Hepatocyte (in vitro differentiated cells): ENCODE results near the gene APOH. TPM values are rescaled to one million over a fixed set of nuclear protein-coding genes. Genes with fewer than 3 reads are reported as not detected.

Experiments used
- DNase-seq: peaks from one replicate; pipeline ENCODE4 v3.0.0-alpha.2; 2016; ENCODE audit warnings: low spot score
- H2AFZ ChIP-seq: fragments of 200-600 bp; sonication (generic); 2 replicates; pipeline ENCODE4 v1.6.0; 2016; ENCODE audit warnings: antibody characterized with exemption, mild to moderate bottlenecking
- H3K27ac ChIP-seq: fragments of 200-600 bp; sonication (generic); 2 replicates; pipeline ENCODE4 v1.5.1; 2016; ENCODE audit warnings: mild to moderate bottlenecking
- H3K27me3 ChIP-seq: fragments of 200-600 bp; sonication (generic); 2 replicates; pipeline ENCODE4 v1.6.1; 2016
- H3K36me3 ChIP-seq: fragments of 200-600 bp; sonication (generic); replicated peaks from 2 replicates; pipeline ENCODE4 v1.5.1; 2016; ENCODE audit warnings: low read depth; ENCODE audit not compliant: insufficient read depth
- H3K4me1 ChIP-seq: fragments of 200-600 bp; sonication (generic); 2 replicates; pipeline ENCODE4 v1.5.1; 2016; ENCODE audit warnings: mild to moderate bottlenecking, moderate library complexity; ENCODE audit not compliant: insufficient read depth
- H3K4me2 ChIP-seq: fragments of 200-600 bp; sonication (generic); 2 replicates; pipeline ENCODE4 v1.6.0; 2016
- H3K4me3 ChIP-seq: fragments of 200-600 bp; sonication (generic); 2 replicates; pipeline ENCODE4 v1.5.1; 2016; ENCODE audit warnings: mild to moderate bottlenecking
- H3K79me2 ChIP-seq: fragments of 200-600 bp; sonication (generic); 2 replicates; pipeline ENCODE4 v1.6.0; 2017; ENCODE audit warnings: mild to moderate bottlenecking
- H3K9me2 ChIP-seq: fragments of 200-600 bp; sonication (generic); replicated peaks from 2 replicates; pipeline ENCODE4 v1.6.0; 2017; ENCODE audit warnings: mild to moderate bottlenecking; ENCODE audit not compliant: insufficient read depth
- H3K9me3 ChIP-seq: fragments of 200-600 bp; sonication (generic); 2 replicates; pipeline ENCODE4 v1.5.1; 2016; ENCODE audit warnings: low read depth, mild to moderate bottlenecking
- H4K20me1 ChIP-seq: fragments of 200-600 bp; sonication (generic); 2 replicates; pipeline ENCODE4 v1.6.0; 2016; ENCODE audit warnings: mild to moderate bottlenecking; ENCODE audit not compliant: insufficient read depth, poor library complexity, severe bottlenecking
- CTCF ChIP-seq: fragments of 200-600 bp; sonication (generic); IDR thresholded peaks from 2 replicates; pipeline ENCODE4 v1.5.1; 2016; ENCODE audit warnings: antibody characterized with exemption, mild to moderate bottlenecking; ENCODE audit not compliant: poor library complexity
- EZH2 ChIP-seq: fragments of 200-600 bp; sonication (generic); IDR thresholded peaks from 2 replicates; pipeline ENCODE4 v1.6.1; 2016; ENCODE audit warnings: antibody characterized with exemption, mild to moderate bottlenecking, borderline replicate concordance
- EZH2phosphoT487 ChIP-seq: fragments of 200-600 bp; sonication (generic); IDR thresholded peaks from one replicate; pipeline ENCODE4 v1.6.1; 2018; ENCODE audit warnings: antibody characterized with exemption, mild to moderate bottlenecking, low read depth, moderate library complexity; ENCODE audit not compliant: unreplicated experiment, severe bottlenecking
- WGBS: methylation state at CpG from one replicate; pipeline ENCODE4 v1.1.6; 2016; ENCODE audit warnings: low lambda C conversion rate; ENCODE audit errors: missing lambda C conversion rate; 5-methylcytosine and 5-hydroxymethylcytosine counted together
- polyA plus RNA-seq: library from polyadenylated mRNA; unstranded; fragments of >200 nt; fragmentation: Nextera tagmentation; extraction: Ambion mirVana; gene quantifications from 2 replicates; pipeline ENCODE4 v1.2.1, GENCODE V29; 2016
- total RNA-seq: library from RNA; depleted of rRNA; stranded (reverse); fragments of >200 nt; gene quantifications from 2 replicates; pipeline ENCODE4 v1.2.3, GENCODE V29; 2014

The APOH gene
- total and polyA plus RNA-seq, 2 experiments from 2014 or later = 374 to 449 TPM

- Histone ChIP-seq H3K9me2 (no peaks in the 10 kb centered on the region), H3K36me3 (no peaks in the 10 kb centered on the region), H3K4me3 (no peak overlapping the region), H3K9me3 (no peaks in the 10 kb centered on the region), H3K27me3 (no peaks in the 10 kb centered on the region), H4K20me1 (no peaks in the 10 kb centered on the region), H3K4me2 (no peak overlapping the region), H3K79me2 (no peaks in the 10 kb centered on the region), H3K4me1 (peaks cover 8% of the 10 kb centered on the region), H3K27ac (peak overlapping the region; percentile 45), H2AFZ (no peak overlapping the region)
- TF ChIP-seq EZH2 (no peak), EZH2phosphoT487 (no peak), CTCF (no peak)
- peak; percentile 59 for DNase-seq
- WGBS = 52% methylated on average over 3 of the region's 6 CpGs
These were observed 46.4 kb upstream of the APOH start for GRCh38 chr17:66275651-66276050.

- no peak overlapping the region for H3K27ac ChIP-seq
- H3K9me3 ChIP-seq = no peaks in the 10 kb centered on the region
- no peak overlapping the region for H3K4me3 ChIP-seq
- no peaks in the 10 kb centered on the region for H3K36me3 ChIP-seq
- no peaks in the 10 kb centered on the region for H3K9me2 ChIP-seq
- no peak for DNase-seq
- no peaks in the 10 kb centered on the region for H3K79me2 ChIP-seq
- H3K4me1 ChIP-seq = peaks cover 8% of the 10 kb centered on the region
- H3K27me3 ChIP-seq = no peaks in the 10 kb centered on the region
- TF ChIP-seq CTCF (no peak), EZH2phosphoT487 (no peak), EZH2 (no peak)
- no peaks in the 10 kb centered on the region for H4K20me1 ChIP-seq
- H3K4me2 ChIP-seq = no peak overlapping the region
- no peak overlapping the region for H2AFZ ChIP-seq
These were observed 44.3 kb upstream of the APOH start for GRCh38 chr17:66273586-66273848.

- H3K9me3 ChIP-seq = no peaks in the 10 kb centered on the region
- H3K27me3 ChIP-seq = no peaks in the 10 kb centered on the region
- H2AFZ ChIP-seq = no peak overlapping the region
- H3K4me2 ChIP-seq = no peak overlapping the region
- no peak overlapping the region for H3K4me3 ChIP-seq
- peaks cover 8% of the 10 kb centered on the region for H3K4me1 ChIP-seq
- no peak for TF ChIP-seq EZH2phosphoT487
- no peak for TF ChIP-seq CTCF
- TF ChIP-seq EZH2 = no peak
- H3K36me3 ChIP-seq = no peaks in the 10 kb centered on the region
- H3K9me2 ChIP-seq = no peaks in the 10 kb centered on the region
- DNase-seq = no peak
- no peaks in the 10 kb centered on the region for H3K79me2 ChIP-seq
- H3K27ac ChIP-seq = no peak overlapping the region
- H4K20me1 ChIP-seq = no peaks in the 10 kb centered on the region
- 63% methylated on average over 5 of the region's 5 CpGs for WGBS
These were observed 43.8 kb upstream of the APOH start for GRCh38 chr17:66272811-66273585.

- WGBS = 97% methylated on average over 3 of the region's 3 CpGs
- Histone ChIP-seq H3K9me2 (no peaks in the 10 kb centered on the region), H3K4me3 (no peak overlapping the region), H4K20me1 (no peaks in the 10 kb centered on the region), H3K79me2 (no peaks in the 10 kb centered on the region), H3K27ac (no peak overlapping the region), H3K27me3 (no peaks in the 10 kb centered on the region), H2AFZ (no peak overlapping the region), H3K4me2 (no peak overlapping the region), H3K36me3 (no peaks in the 10 kb centered on the region), H3K4me1 (peaks cover 7% of the 10 kb centered on the region), H3K9me3 (no peaks in the 10 kb centered on the region)
- TF ChIP-seq CTCF (no peak), EZH2phosphoT487 (no peak), EZH2 (no peak)
- no peak for DNase-seq
These were observed 42.3 kb upstream of the APOH start for GRCh38 chr17:66271512-66271911.
